ENCODE measurements around the gene SPON1.
"Not testable (repeated sequence)": the region's sequence is repeated elsewhere in the genome, so short reads cannot be mapped to it uniquely, and the experiment has no call there.

SPON1 gene

DNA sequence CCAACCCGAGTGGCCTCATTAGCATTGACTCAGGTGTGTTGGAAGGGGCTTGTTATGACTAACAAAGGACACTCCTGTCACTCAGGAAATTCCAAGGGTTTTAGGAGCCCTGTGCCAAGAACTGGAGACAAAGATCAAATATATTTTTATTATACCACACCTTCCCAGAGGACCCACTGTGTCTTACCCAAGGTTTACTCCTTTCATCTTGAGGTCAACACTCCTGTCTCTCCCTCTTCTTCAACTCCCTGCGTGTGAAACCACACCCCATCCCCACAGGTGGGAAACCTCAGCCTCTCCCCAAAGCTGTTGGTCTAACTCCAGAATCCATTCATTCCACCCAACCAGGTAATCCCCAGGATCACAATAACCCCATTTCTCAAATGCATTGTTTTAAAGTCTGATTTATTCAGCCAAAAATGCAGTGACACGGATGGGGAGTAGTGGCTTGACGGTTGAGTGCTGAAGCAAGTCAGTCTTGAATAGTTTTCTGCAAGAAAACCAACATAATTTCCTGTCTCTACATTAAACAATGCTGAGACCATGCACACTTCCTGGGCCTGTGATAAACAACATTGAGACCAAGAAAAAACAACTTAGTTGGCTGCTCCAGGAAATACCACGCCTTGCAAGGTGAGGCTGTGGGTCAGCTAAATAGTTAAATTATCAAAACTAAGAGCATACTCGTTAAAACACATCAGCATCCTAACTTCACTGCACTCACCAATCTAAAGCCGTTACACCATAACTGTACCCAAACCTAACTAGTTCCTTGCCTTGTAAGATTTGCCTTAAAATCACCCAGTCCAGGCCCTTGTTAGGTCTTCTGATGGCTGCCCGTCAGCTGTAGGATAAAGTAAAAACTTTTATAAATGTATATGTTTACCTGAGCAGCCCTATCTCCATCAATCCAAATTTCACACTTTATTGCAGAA, 38.5 kb upstream of the SPON1 start:
- DNase-seq (ENCODE audit: low read depth), result no peak
- H3K4me3 ChIP-seq (ENCODE audit: low read depth, low read length), result no peak overlapping the region
- TF ChIP-seq, protein P1, sequence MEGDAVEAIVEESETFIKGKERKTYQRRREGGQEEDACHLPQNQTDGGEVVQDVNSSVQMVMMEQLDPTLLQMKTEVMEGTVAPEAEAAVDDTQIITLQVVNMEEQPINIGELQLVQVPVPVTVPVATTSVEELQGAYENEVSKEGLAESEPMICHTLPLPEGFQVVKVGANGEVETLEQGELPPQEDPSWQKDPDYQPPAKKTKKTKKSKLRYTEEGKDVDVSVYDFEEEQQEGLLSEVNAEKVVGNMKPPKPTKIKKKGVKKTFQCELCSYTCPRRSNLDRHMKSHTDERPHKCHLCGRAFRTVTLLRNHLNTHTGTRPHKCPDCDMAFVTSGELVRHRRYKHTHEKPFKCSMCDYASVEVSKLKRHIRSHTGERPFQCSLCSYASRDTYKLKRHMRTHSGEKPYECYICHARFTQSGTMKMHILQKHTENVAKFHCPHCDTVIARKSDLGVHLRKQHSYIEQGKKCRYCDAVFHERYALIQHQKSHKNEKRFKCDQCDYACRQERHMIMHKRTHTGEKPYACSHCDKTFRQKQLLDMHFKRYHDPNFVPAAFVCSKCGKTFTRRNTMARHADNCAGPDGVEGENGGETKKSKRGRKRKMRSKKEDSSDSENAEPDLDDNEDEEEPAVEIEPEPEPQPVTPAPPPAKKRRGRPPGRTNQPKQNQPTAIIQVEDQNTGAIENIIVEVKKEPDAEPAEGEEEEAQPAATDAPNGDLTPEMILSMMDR (conservative IDR thresholded peaks at IDR 0.05; ENCODE audit: low read depth, low read length), result no peak

- H3K4me3 ChIP-seq (ENCODE audit: low read depth, low read length), result no peak overlapping the region
- TF ChIP-seq, protein P1 (conservative IDR thresholded peaks at IDR 0.05; ENCODE audit: low read depth, low read length), result no peak
- peak; percentile 4 for DNase-seq (ENCODE audit: low read depth)
Measured at GRCh38 chr11:13924801-13925327, 37.7 kb upstream of the SPON1 start.

- not testable (repeated sequence) for DNase-seq (ENCODE audit: low read depth); H3K4me3 ChIP-seq (ENCODE audit: low read depth, low read length)
Measured at GRCh38 chr11:13926366-13926765, 36.2 kb upstream of the SPON1 start.

DNA sequence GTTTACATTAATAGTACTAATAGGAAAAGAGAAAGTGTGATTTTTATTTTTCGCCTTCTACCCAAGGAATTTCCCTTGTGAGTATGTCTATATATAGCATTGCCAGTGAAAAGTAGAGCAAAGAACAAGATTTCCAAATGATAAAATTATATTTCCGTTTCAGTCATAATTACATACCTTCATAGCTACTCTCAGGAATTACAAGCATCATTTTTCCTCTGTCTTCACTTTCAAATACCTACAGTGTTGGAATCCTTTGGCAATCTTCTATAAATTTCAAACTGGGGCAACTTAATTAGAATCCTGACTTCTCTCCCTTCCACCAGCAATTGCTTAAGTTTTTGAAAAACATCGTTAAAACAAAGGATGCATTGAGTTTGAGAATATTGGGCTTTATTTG, 35.5 kb upstream of the SPON1 start:
- TF ChIP-seq, protein P1 (conservative IDR thresholded peaks at IDR 0.05; ENCODE audit: low read depth, low read length), result no peak
- no peak overlapping the region for H3K4me3 ChIP-seq (ENCODE audit: low read depth, low read length)
- DNase-seq (ENCODE audit: low read depth), result no peak

DNA sequence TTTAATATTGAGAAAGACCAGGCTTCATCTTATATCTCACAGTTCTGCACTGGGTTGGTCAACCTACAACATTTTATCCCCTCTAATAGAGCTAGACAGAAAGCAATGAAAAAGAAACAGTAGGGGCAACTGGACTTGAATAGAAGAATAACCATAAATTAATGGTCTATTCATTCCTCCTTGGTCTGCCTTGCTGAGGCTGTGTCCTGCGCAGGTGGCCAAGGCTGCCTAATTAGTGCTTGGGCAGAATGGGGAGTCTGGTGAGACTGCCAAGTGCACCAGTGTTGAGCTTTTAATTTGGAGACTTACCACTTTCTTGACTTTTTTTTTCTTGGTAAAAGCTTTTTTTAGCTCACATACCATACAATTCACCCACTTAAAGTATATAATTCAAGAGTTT, 35.0 kb upstream of the SPON1 start:
- DNase-seq (ENCODE audit: low read depth), result no peak
- TF ChIP-seq, protein P1 (conservative IDR thresholded peaks at IDR 0.05; ENCODE audit: low read depth, low read length), result no peak
- no peak overlapping the region for H3K4me3 ChIP-seq (ENCODE audit: low read depth, low read length)

DNA sequence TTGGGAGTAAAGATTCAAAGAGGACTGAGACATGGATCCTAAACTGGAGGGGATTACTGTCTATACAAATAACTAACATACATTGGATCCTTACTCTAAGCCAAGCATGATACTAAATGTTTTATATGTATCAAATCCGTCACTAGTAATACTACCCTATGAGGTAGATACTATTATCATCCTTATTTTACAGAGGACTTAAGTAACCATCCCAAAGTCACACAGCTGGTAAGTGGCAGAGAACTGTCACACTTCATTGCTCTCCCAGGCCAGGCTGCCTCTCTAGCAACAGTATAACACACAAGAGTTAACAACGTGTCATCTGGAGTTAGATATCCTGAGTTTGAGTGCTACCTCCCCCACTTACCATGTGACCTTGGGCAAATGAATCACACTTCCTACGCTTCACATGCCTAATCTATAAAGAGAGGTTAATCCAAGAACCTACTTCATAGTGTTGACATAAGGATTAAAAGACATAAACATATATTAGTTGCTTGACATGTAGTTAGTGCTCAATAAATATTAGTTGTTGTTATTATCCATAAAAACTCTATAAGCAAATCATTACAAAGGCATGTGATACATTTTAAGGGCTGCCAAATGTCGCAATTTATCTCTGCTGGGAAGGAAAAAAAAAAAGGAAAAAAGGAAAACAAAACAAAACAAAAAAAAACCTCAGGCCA, 33.8 kb upstream of the SPON1 start:
- peak; percentile 67 for DNase-seq (ENCODE audit: low read depth)

DNA sequence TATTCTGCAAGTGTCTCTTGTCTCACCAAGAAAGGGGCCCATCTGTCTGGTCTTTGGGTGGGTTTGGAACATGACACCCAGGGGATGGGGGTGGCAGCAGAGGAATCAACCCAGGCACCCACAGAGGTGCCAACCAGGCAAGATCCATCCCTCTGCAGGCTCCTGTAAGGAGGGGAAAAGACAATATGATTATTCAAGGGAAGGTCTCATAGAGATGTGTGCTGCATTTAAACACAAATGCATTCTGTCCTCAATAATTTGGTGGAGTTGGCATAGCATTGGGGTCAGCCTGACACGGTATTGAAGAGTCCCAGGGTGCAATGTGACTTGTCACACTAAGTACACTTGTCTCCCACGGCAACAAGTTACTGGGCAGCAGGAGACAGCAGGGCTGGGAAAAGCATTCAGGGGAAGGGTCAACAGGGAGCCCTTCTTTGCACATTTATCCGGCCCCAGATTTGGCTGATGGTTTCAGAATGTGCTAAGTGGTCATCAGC, 33.1 kb upstream of the SPON1 start:
- TF ChIP-seq, protein P1 (conservative IDR thresholded peaks at IDR 0.05; ENCODE audit: low read depth, low read length), result no peak
- no peak for DNase-seq (ENCODE audit: low read depth)
- H3K4me3 ChIP-seq (ENCODE audit: low read depth, low read length), result no peak overlapping the region

More for the DNA sequence above, 33.8 kb upstream of the SPON1 start:
- TF ChIP-seq, protein P1 (conservative IDR thresholded peaks at IDR 0.05; ENCODE audit: low read depth, low read length), result no peak
- H3K4me3 ChIP-seq (ENCODE audit: low read depth, low read length), result no peak overlapping the region

Measured in choroid plexus epithelial cell (primary cell).